Measurements from ENCODE around the gene SYNPO2L.

DNA sequence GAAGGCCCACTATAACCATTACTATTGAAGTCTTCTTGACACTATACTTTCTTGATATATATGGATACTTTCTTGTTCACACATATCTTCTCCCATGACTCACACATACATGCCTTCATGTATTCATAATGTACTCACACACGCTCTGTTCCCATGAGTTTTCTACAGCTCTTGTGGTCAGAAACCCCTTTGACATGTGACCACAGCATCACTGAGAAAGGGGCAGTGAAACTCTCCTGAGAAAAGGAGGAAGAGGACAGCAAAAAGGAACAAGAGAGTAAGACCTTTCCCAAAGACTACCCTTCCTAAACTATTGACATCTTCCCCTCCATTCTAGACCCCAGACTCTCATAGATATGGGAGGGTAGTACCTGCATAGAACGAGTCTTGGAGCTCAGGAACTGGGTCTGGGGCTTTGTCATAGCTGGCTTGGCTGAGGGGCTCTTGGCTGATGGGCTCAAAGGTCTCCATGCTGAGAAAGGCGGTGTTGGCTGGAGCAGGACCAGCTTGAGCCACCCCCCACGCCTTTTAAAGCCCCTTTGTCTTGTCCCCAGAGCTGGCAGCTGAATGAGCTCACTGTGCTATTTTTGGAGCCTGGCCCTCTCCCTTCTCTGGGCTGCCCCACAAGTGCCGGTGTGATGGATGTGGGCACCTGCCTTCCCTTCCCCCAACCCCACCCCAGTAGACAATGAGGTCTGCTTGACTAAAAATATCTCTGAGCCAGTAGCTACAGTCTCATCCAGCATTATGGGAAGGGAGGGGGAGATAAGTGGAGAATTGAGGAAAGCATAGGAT, 5.1 kb downstream of the SYNPO2L start:
- no peak for TF ChIP-seq ZNF121 (CRISPR knock-in tag; IDR thresholded peaks at IDR 0.05)
- TF ChIP-seq, protein P1, sequence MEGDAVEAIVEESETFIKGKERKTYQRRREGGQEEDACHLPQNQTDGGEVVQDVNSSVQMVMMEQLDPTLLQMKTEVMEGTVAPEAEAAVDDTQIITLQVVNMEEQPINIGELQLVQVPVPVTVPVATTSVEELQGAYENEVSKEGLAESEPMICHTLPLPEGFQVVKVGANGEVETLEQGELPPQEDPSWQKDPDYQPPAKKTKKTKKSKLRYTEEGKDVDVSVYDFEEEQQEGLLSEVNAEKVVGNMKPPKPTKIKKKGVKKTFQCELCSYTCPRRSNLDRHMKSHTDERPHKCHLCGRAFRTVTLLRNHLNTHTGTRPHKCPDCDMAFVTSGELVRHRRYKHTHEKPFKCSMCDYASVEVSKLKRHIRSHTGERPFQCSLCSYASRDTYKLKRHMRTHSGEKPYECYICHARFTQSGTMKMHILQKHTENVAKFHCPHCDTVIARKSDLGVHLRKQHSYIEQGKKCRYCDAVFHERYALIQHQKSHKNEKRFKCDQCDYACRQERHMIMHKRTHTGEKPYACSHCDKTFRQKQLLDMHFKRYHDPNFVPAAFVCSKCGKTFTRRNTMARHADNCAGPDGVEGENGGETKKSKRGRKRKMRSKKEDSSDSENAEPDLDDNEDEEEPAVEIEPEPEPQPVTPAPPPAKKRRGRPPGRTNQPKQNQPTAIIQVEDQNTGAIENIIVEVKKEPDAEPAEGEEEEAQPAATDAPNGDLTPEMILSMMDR (IDR thresholded peaks at IDR 0.05), result no peak
- no peak for TF ChIP-seq ZNF232 (CRISPR knock-in tag; IDR thresholded peaks at IDR 0.05)
- TF ChIP-seq, protein P2, sequence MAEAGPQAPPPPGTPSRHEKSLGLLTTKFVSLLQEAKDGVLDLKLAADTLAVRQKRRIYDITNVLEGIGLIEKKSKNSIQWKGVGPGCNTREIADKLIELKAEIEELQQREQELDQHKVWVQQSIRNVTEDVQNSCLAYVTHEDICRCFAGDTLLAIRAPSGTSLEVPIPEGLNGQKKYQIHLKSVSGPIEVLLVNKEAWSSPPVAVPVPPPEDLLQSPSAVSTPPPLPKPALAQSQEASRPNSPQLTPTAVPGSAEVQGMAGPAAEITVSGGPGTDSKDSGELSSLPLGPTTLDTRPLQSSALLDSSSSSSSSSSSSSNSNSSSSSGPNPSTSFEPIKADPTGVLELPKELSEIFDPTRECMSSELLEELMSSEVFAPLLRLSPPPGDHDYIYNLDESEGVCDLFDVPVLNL (CRISPR knock-in tag; IDR thresholded peaks at IDR 0.05; ENCODE audit: borderline replicate concordance, low read depth), result no peak
- TF ChIP-seq FOXK1 (CRISPR knock-in tag; IDR thresholded peaks at IDR 0.05), result no peak

All from WTC11 (cell line).